ENCODE data around the gene RARRES2. TPM values are rescaled to one million over a fixed set of nuclear protein-coding genes. Genes with fewer than 3 reads are reported as not detected.

RARRES2 gene
- total and polyA plus RNA-seq, 2 of the 13 experiments (the other 11 are each of a cell fraction or from before 2014, with no cell fraction given) = 134 to 172 TPM

DNA sequence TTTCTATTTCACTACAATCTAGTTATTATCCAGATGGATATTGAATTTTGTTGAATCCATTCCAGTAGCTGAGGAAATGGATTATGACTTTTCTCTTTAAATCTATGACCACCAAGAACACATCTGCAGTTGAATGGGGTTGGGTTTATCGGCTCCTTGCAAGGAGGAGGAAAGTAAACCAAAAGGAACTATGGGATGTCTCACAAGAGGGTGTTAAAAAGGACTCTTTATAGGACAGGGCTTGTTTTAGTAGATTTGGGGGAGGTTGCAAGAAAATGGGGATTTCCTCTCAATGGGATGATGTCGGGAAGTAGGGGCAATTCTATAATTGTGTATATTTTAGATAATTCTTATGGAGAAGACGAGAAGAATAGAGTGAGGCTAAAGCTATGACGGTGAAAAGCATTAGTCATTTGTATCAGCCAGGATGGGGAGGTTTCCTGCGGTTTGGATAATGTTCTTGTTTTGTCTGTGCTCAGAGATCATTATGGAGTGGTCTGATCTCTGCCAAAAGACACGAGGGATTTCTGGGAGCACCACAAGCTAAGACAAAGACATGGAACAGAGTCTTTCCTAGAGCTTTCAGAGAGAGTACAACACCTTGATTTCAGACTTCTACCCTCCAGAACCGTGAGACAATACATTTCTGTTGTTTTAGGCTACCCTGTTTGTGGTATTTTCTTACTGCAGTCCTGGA is 23.5 kb downstream of the RARRES2 start:
- WGBS (ENCODE audit: low lambda C conversion rate) = 84% methylated on average over 7 of the region's 7 CpGs
- Histone ChIP-seq H3K4me2 (ENCODE audit: low read depth, low read length) (no peak overlapping the region), H3K4me3 (replicated peaks in 1 of 3; ENCODE audit: insufficient read depth in 1 of 3, low read depth in 2 of 3, low read length in 3 of 3) (no peak overlapping the region), H3K36me3 (replicated peaks in 1 of 2; ENCODE audit: control insufficient read depth in 1 of 2, insufficient read depth in 2 of 2, low read length in 2 of 2) (no peaks in the 10 kb centered on the region), H3K27ac (ENCODE audit: extremely low read length, insufficient read depth, low read length) (no peak overlapping the region), H3K9ac (ENCODE audit: insufficient read depth, low read depth, low read length) (no peak overlapping the region), H3K79me2 (ENCODE audit: insufficient read depth, low read length) (peaks cover 12% of the 10 kb centered on the region), H3K4me1 (ENCODE audit: insufficient read depth, low read length) (peaks cover 61% of the 10 kb centered on the region), H3K27me3 (ENCODE audit: control insufficient read depth in 1 of 2, insufficient read depth in 2 of 2, low read length in 2 of 2) (no peaks in the 10 kb centered on the region), H4K20me1 (ENCODE audit: insufficient read depth, low read length) (no peaks in the 10 kb centered on the region), H3K9me3 (ENCODE audit: low read length) (no peaks in the 10 kb centered on the region), H2AFZ (ENCODE audit: low read length) (no peak overlapping the region)
- intact Hi-C loops (cut with micrococcal nuclease; ENCODE audit: unreplicated experiment) (no loop called here), in situ Hi-C loops (cut with HindIII; ENCODE audit: extremely low pct_ligation_motif_present, low pct_unique_long_range_greater_than_20kb) (no loop called here)
- FAIRE-seq (no peak), DNase-seq (ENCODE audit: low spot score) (no peak), ATAC-seq (no peak)
- TF ChIP-seq ZNF773 (CRISPR knock-in tag; IDR thresholded peaks at IDR 0.05; ENCODE audit: borderline replicate concordance) (no peak), ZNF577 (CRISPR knock-in tag; IDR thresholded peaks at IDR 0.05; ENCODE audit: borderline replicate concordance, low read depth) (no peak), ZNF616 (CRISPR knock-in tag; IDR thresholded peaks at IDR 0.05; ENCODE audit: low read depth) (no peak), GABPA (IDR thresholded peaks at IDR 0.05; ENCODE audit: low read depth, low read length) (no peak), GABPA (CRISPR knock-in tag; IDR thresholded peaks at IDR 0.05; ENCODE audit: low read depth) (no peak), GATAD1 (CRISPR knock-in tag; IDR thresholded peaks at IDR 0.05) (no peak), ZNF552 (CRISPR knock-in tag; IDR thresholded peaks at IDR 0.05; ENCODE audit: borderline replicate concordance) (no peak), ZFP36L1 (CRISPR knock-in tag; IDR thresholded peaks at IDR 0.05) (no peak), ZNF816 (CRISPR knock-in tag; IDR thresholded peaks at IDR 0.05; ENCODE audit: borderline replicate concordance) (no peak), ZNF143 (CRISPR knock-in tag; IDR thresholded peaks at IDR 0.05) (no peak), GTF2F1 (IDR thresholded peaks at IDR 0.05; ENCODE audit: low read length) (no peak), GRHL1 (CRISPR knock-in tag; conservative IDR thresholded peaks at IDR 0.05) (no peak), DNMT1 (CRISPR knock-in tag; IDR thresholded peaks at IDR 0.05) (no peak), ZNF670 (CRISPR knock-in tag; IDR thresholded peaks at IDR 0.05; ENCODE audit: borderline replicate concordance) (no peak), ZNF230 (CRISPR knock-in tag; IDR thresholded peaks at IDR 0.05) (no peak), FOXO4 (CRISPR knock-in tag; conservative IDR thresholded peaks at IDR 0.05) (no peak)
- TF ChIP-seq, protein P1, sequence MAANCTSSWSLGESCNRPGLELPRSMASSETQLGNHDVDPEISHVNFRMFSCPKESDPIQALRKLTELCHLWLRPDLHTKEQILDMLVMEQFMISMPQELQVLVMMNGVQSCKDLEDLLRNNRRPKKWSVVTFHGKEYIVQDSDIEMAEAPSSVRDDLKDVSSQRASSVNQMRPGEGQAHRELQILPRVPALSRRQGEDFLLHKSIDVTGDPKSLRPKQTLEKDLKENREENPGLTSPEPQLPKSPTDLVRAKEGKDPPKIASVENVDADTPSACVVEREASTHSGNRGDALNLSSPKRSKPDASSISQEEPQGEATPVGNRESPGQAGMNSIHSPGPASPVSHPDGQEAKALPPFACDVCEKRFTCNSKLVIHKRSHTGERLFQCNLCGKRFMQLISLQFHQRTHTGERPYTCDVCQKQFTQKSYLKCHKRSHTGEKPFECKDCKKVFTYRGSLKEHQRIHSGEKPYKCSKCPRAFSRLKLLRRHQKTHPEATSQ (CRISPR knock-in tag; IDR thresholded peaks at IDR 0.05; ENCODE audit: borderline replicate concordance) = no peak
- CTCF ChIA-PET (ENCODE audit: low intra/inter-chr PET ratio, low total read pairs) = no interaction called here
- POLR2A ChIA-PET = interaction anchor here (1.3 kb wide), 1 partner anchor 88 kb away, joined by 3 read pairs; no protein-coding TSS in a partner anchor
- no TSS peak for BruUV-seq (replicated peaks)

Data from HepG2 (cell line).